ENCODE measurements around the gene NEGR1. TPM values are rescaled to one million over a fixed set of nuclear protein-coding genes. Genes with fewer than 3 reads are reported as not detected.

The NEGR1 gene
- total RNA-seq, 1 experiment from 2014 or later: 0.05 TPM

DNA sequence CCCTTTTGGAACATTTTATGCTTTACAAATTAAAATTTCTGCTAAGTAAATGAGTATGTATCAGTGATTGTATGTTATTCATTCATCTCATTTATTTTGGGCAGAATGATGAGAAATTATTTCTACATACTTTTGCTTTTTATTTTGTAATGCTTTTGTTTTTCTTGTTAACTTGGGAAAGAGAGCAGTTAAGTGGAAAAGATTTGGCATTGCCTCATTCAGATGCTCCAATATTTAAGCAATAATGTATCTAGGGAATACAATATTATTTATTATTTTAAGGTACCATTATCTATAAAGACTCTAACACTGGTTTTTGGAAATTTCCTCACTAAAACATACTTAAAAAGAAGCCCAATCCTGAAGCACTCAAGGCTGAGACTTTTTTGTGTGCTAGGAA lies 431.8 kb downstream of the NEGR1 start:
- H3K36me3 ChIP-seq (ENCODE audit: control insufficient read depth in 1 of 2, insufficient read depth in 2 of 2, low read length in 2 of 2): no peaks in the 10 kb centered on the region
- no peaks in the 10 kb centered on the region for H3K9me2 ChIP-seq (ENCODE audit: insufficient read depth)
- no peaks in the 10 kb centered on the region for H3K79me2 ChIP-seq (ENCODE audit: insufficient read depth, low read length)
- no peak overlapping the region for H3K4me2 ChIP-seq (ENCODE audit: low read length)
- no peak overlapping the region for H2AFZ ChIP-seq (ENCODE audit: low read depth, low read length, poor library complexity, severe bottlenecking)
- TF ChIP-seq, protein P1, sequence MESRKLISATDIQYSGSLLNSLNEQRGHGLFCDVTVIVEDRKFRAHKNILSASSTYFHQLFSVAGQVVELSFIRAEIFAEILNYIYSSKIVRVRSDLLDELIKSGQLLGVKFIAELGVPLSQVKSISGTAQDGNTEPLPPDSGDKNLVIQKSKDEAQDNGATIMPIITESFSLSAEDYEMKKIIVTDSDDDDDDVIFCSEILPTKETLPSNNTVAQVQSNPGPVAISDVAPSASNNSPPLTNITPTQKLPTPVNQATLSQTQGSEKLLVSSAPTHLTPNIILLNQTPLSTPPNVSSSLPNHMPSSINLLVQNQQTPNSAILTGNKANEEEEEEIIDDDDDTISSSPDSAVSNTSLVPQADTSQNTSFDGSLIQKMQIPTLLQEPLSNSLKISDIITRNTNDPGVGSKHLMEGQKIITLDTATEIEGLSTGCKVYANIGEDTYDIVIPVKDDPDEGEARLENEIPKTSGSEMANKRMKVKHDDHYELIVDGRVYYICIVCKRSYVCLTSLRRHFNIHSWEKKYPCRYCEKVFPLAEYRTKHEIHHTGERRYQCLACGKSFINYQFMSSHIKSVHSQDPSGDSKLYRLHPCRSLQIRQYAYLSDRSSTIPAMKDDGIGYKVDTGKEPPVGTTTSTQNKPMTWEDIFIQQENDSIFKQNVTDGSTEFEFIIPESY (IDR thresholded peaks at IDR 0.05; ENCODE audit: extremely low read depth, insufficient replicate concordance, low read length): no peak
- no peak overlapping the region for H3K9ac ChIP-seq (ENCODE audit: low read length)
- RAD21 ChIA-PET (ENCODE audit: low non-redundant PET in 1 of 2, low total read pairs in 2 of 2, uncharacterized antibody in 2 of 2, unreplicated experiment in 2 of 2): no interaction called here
- intact Hi-C loops (cut with micrococcal nuclease): no loop called here
- BruUV-seq (replicated peaks): no TSS peak
- no peaks in the 10 kb centered on the region for H3K27me3 ChIP-seq (ENCODE audit: insufficient read depth, low read length)
- no peaks in the 10 kb centered on the region for H4K20me1 ChIP-seq (ENCODE audit: insufficient read depth)
- no peak for DNase-seq (ENCODE audit: low read depth, low spot score)
- ATAC-seq: no peak
- peaks cover 8 to 22% of the 10 kb centered on the region in 2 experiments; a peak in 2 of 4 replicates for H3K9me3 ChIP-seq (ENCODE audit: control insufficient read depth in 1 of 2, insufficient read depth in 1 of 2, low read depth in 1 of 2, low read length in 2 of 2)
- no peak overlapping the region for H3K27ac ChIP-seq (ENCODE audit: low read depth, low read length)
- no peaks in the 10 kb centered on the region for H3K4me1 ChIP-seq (ENCODE audit: control insufficient read depth in 1 of 2, insufficient read depth in 2 of 2, low read length in 2 of 2)
- no peak overlapping the region for H3K4me3 ChIP-seq (replicated peaks in 1 of 2; ENCODE audit: low read depth in 1 of 2, low read length in 2 of 2)
- POLR2A ChIA-PET: no interaction called here
- CTCF ChIA-PET: no interaction called here

DNA sequence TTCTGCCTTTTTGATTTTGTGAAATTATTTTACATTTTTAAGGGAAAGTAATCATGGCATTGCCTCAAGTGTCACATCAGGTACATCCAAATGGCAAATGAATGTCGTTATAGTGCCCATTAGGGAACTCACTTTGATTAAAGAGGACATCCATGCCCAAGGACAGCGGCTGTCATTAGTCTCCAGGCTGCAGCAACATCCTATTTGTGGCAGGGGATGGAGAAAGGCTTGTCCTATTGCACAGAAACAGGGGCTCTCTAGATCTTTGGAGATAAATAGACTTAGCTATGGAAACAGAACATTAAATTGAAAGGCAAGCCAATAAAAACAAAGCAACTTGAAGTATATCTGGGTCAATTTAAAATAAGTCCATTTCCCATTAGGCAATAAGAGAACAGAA lies 439.3 kb downstream of the NEGR1 start:
- H2AFZ ChIP-seq (ENCODE audit: low read depth, low read length, poor library complexity, severe bottlenecking): no peak overlapping the region
- H4K20me1 ChIP-seq (ENCODE audit: insufficient read depth): no peaks in the 10 kb centered on the region
- TF ChIP-seq EZH2 (IDR thresholded peaks at IDR 0.05) (no peak), EGR1 (IDR thresholded peaks at IDR 0.05; ENCODE audit: low read depth) (no peak)
- TF ChIP-seq, protein P2, sequence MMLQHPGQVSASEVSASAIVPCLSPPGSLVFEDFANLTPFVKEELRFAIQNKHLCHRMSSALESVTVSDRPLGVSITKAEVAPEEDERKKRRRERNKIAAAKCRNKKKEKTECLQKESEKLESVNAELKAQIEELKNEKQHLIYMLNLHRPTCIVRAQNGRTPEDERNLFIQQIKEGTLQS (IDR thresholded peaks at IDR 0.05): no peak
- TF ChIP-seq, protein P3, sequence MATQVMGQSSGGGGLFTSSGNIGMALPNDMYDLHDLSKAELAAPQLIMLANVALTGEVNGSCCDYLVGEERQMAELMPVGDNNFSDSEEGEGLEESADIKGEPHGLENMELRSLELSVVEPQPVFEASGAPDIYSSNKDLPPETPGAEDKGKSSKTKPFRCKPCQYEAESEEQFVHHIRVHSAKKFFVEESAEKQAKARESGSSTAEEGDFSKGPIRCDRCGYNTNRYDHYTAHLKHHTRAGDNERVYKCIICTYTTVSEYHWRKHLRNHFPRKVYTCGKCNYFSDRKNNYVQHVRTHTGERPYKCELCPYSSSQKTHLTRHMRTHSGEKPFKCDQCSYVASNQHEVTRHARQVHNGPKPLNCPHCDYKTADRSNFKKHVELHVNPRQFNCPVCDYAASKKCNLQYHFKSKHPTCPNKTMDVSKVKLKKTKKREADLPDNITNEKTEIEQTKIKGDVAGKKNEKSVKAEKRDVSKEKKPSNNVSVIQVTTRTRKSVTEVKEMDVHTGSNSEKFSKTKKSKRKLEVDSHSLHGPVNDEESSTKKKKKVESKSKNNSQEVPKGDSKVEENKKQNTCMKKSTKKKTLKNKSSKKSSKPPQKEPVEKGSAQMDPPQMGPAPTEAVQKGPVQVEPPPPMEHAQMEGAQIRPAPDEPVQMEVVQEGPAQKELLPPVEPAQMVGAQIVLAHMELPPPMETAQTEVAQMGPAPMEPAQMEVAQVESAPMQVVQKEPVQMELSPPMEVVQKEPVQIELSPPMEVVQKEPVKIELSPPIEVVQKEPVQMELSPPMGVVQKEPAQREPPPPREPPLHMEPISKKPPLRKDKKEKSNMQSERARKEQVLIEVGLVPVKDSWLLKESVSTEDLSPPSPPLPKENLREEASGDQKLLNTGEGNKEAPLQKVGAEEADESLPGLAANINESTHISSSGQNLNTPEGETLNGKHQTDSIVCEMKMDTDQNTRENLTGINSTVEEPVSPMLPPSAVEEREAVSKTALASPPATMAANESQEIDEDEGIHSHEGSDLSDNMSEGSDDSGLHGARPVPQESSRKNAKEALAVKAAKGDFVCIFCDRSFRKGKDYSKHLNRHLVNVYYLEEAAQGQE (IDR thresholded peaks at IDR 0.05; ENCODE audit: low read depth): no peak
- POLR2A ChIA-PET: no interaction called here
- RAD21 ChIA-PET (ENCODE audit: low non-redundant PET in 1 of 2, low total read pairs in 2 of 2, uncharacterized antibody in 2 of 2, unreplicated experiment in 2 of 2): no interaction called here
- CTCF ChIA-PET: no interaction called here
- no peaks in the 10 kb centered on the region for H3K79me2 ChIP-seq (ENCODE audit: insufficient read depth, low read length)
- H3K36me3 ChIP-seq (ENCODE audit: control insufficient read depth in 1 of 2, insufficient read depth in 2 of 2, low read length in 2 of 2): no peaks in the 10 kb centered on the region
- H3K27me3 ChIP-seq (ENCODE audit: insufficient read depth, low read length): no peaks in the 10 kb centered on the region
- no peak overlapping the region for H3K9ac ChIP-seq (ENCODE audit: low read length)
- H3K4me1 ChIP-seq (ENCODE audit: control insufficient read depth in 1 of 2, insufficient read depth in 2 of 2, low read length in 2 of 2): no peaks in the 10 kb centered on the region
- H3K27ac ChIP-seq (ENCODE audit: low read depth, low read length): no peak overlapping the region
- ATAC-seq: no peak
- DNase-seq (ENCODE audit: low read depth, low spot score): no peak
- no peak overlapping the region for H3K4me2 ChIP-seq (ENCODE audit: low read length)
- no peaks in the 10 kb centered on the region for H3K9me2 ChIP-seq (ENCODE audit: insufficient read depth)
- intact Hi-C loops (cut with micrococcal nuclease): no loop called here
- no TSS peak for BruUV-seq (replicated peaks)
- H3K9me3 ChIP-seq (ENCODE audit: control insufficient read depth in 1 of 2, insufficient read depth in 1 of 2, low read depth in 1 of 2, low read length in 2 of 2): peaks cover 18 to 19% of the 10 kb centered on the region in 2 experiments; a peak in 2 of 4 replicates
- H3K4me3 ChIP-seq (replicated peaks in 1 of 2; ENCODE audit: low read depth in 1 of 2, low read length in 2 of 2): no peak overlapping the region
